ENCODE measurements around the gene LPAR1.

LPAR1 gene

GRCh38 chr9:110997847-110998246 lies 40.4 kb downstream of the LPAR1 start:
- no peak for DNase-seq

DNA sequence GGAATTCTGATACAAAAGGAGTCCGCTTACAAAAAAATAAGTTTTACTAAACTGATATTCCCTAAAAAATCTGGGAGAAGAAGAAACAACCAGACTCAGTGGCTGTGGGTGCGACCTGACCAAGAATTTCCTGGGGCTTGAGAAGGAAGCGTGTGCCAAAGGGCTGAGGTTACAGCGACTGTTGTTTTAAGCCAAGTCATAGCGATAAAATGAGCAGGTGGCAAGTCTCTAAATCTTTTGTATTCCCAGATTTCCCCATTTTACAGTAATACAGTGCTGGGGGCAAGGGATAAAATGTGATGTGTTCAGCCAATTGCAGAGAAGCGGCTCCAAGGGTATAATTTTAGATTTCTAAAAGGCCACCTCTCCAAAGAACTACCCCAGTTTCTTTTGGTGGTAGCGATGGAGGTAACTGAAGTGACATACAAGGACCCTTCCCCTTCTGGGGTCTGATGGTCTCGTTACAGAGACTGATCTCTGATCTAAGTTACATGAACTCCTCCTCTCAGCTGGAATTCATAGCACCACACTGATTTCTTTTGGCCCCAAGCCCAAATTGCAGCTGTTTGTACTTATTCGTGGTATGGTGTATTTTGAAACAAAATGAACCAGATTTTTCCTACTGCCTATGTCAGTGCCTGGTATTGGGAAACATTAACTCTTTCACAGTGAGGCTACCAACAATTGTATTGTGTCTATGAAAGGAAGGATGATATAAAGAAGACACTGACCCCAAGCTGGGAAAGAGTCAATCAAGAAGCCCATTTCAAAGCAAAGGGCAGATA lies 41.6 kb downstream of the LPAR1 start:
- DNase-seq, result no peak

DNA sequence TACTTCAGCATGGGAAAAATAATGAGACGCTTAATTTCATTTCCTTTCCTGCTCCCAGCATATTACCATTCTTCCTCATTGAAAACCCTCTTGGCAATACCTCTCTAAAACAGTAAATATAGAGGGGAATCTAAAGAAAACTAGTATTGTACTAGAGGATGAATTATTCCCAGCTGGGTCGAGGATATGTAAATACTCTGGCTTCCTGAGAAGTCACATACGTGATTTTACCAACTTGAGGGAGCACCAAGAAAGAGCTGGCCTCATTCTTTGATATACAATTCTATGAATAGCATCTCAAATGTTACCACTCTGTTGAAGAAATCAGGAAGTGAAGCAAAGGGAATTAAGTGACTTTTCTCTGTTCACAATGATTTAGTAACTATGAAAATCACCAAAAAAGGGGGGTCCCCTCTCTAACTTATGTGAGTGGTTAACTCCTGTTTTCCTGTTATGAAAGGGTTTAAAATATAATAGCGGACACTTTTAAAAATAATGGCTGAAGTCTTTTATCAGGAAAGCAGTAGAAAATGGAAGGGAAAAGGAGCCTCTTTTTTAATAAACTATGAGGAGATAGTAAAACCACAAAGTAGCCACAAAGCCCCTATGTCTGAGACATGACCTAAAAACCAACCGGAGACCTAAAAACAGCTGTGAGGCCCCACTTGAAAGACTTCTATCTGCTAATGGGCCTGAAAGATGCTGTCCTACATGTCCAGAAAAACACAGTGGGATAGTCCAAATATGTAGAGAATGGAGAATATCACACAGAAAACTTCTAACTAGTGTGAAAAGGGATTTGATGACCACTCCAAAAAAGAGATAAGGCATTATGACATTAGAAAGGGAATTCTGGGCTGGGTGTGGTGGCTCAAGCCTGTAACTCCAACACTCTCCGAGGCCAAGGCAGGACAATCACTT lies 42.6 kb downstream of the LPAR1 start:
- no peak for DNase-seq

DNA sequence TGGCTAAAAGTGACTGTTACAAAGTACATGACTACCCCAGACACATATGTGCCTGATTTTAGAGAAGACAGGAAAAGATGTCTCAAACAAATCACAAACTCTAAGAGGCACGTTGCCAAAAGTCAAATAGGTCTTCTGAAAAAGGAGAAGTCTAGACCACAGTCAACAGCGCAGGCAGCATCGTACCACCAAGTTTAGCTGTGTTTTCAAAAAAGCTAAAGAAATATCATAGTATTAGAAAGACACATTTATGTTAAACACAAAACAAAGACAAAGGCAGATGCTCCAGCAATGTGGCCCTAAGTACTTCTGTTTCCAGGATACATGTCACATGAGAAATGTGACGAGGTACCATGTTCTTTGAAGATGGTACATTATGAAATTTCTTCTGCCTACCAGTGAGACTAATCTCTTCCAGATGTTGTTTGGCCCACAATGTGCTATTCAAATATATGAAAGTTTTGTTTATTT lies 43.5 kb downstream of the LPAR1 start:
- DNase-seq, result no peak

GRCh38 chr9:110990481-110990880 lies 47.8 kb downstream of the LPAR1 start:
- DNase-seq, result no peak

GRCh38 chr9:110986529-110986928 lies 51.7 kb downstream of the LPAR1 start:
- DNase-seq, result no peak

- no peak for DNase-seq
Observed at GRCh38 chr9:110984890-110985437, 53.3 kb downstream of the LPAR1 start.

DNA sequence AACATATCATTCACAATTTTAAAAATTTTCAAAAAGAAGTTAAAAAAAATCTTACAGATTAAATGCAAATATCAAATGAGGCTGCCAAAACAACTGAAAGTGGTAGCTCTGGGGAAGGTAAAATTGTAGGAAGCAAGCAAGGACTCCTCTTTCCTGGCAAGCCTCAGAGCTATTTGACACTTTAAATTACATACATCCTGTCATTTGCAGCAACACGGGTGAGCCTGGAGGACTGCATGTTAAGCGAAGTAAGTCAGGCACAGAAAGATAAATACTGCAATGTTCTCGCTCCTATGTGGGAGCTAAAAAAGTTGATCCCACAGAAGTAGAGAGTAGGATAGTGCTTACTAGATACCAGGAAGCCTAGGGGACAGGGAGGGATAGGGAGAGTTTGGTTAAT lies 58.0 kb downstream of the LPAR1 start:
- no peak for DNase-seq

GRCh38 chr9:110979636-110980035 lies 58.6 kb downstream of the LPAR1 start:
- no peak for DNase-seq

DNA sequence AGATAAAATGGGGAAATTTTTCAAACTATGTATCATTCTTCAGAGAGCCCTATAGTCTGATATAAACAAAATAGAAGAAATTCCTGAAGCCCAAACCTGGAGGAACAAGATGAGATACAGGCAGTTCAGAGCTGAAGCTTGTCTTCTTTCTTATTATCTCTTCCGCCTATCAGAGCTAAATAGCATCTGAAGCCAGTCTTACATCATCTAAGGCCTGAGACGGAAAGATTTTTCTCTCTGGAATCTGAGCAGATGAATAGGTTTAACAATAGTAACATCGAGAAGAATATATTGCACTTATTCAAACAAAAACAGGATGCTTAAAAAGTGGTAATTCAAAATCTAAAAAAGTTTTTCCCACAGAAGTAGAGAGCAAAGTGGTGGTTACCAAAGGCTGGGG lies 59.8 kb downstream of the LPAR1 start:
- no peak for DNase-seq

- DNase-seq, result no peak
Observed at GRCh38 chr9:110977259-110977709, 61.0 kb downstream of the LPAR1 start.

DNA sequence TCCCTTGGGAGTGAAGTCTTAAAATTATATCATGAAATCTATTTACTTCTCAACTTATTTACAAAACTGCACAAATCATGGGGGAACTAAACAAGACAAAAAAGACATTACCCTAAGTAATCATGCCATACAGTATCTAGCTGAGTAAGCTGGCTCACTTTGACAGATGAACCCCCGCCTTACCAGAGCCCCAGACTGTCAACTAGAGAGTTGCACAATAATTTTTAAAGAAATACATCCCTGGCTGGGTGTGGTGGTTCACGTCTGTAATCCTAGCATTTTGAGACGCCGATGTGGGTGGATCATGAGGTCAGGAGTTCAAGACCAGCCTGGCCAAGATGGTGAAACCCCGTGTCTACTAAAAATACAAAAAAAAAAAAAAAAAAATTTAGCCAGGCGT lies 62.3 kb downstream of the LPAR1 start:
- no peak for DNase-seq

DNA sequence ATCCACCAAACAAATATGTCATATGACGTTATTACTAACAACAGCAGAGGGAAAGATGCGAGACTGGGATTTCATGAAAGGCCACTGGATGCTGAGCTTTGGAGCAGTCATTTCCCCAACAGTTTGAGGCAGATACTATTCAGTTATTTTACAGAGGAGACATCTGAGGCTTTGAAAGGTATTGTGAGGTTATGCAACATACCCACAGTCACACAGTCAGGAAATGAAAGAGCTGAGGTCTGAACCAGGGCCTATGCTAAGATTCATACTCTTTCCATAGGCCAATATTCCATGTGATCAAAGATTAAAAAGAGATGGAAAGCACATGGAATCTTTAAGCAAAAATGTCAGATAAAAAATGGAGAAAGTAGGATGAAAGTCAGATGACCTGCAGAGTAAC lies 63.0 kb downstream of the LPAR1 start:
- DNase-seq, result no peak

DNA sequence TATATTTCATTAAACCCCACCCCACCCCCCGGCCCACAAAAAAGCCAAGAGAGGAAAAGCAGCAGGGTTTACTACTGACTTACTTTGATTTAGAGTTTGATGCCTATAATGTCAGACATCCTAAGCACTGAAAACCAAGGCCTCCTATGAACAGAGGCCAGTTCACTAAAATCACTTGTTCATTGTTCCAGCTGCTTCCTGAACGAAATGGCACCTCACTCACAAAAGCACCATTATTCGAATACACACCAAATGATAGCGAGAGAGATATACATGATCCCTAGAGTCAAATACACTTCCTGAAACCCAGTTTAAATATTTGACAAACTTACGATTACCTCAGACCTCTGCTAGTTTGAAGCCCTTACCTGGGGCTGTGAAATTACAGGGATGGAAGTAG lies 66.6 kb downstream of the LPAR1 start:
- no peak for DNase-seq

DNA sequence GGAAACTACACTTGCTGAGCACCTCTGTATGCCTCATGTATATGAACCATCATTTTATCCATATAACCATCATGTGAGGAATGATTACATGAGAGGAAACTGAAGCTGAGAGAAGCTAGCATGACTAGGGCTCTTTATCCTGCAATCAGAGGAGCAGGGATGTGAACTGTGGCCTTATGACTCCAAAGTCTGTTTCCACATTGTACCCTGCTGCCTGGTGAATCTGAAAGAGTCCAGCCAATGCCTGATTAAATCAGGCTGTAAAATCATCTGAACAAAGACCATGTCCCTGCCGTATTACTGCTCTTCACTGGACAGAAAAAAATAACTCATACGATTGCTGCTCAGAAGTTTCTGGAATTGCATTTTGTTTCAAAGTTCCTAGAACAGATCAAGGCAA lies 67.0 kb downstream of the LPAR1 start:
- DNase-seq, result no peak

DNA sequence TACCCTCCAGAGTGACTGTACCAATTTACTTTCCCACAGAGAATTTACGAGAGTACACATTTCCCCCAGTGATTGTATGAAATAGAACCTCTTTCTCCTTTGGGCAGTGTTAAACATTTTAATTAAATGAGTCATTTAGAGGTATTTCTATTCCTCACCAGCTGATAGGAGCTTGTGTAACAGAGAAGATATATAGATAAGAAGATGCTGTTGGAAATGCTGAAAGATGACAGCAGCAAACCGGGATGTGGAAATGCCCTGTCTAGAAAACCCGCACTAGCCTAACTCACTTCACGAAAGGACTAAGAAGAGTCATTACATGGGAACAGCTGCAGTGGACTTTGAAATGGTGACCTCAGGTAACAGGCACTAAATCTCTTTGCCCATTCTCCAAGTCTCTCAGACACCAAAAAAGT lies 68.3 kb downstream of the LPAR1 start:
- DNase-seq, result no peak

- DNase-seq, result no peak
Observed at GRCh38 chr9:110968096-110968495, 70.2 kb downstream of the LPAR1 start.

DNA sequence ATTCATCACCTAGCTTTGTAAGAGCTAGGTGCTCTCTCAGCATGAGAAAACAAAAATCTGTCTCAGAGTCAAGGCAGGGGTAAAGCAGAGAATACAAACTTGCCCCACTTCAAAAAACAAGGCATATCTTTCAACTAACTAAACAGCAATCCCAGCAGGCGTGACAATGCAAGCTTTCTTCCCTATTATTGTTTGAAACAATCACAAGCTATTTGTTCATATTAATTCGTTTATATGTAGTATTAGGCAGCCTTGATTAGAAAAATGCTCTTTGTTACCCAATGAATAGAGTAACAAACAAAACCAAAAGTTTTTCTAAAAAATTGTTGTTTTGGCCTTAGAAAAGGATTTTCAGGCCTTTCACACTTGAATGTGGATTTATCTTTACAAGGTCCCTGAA lies 71.1 kb downstream of the LPAR1 start:
- no peak for DNase-seq

DNA sequence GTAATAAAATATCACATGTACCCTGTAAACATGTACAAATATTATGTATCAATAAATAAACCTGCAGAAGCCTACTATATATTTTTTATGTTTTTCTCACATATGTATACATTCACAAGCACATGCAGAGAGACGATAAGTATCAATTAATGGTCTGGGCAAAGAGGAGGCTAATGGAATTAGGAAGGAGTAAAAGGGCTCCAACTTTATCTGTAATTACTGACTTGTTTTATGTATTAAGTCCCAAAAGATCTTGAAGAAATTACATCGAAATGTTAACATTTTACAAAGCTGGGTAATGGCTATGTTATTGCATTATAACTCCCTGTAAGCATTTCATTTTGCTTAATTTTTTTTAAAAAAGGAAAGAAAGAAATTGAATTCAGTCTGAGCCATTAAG lies 78.0 kb downstream of the LPAR1 start:
- no peak for DNase-seq

DNA sequence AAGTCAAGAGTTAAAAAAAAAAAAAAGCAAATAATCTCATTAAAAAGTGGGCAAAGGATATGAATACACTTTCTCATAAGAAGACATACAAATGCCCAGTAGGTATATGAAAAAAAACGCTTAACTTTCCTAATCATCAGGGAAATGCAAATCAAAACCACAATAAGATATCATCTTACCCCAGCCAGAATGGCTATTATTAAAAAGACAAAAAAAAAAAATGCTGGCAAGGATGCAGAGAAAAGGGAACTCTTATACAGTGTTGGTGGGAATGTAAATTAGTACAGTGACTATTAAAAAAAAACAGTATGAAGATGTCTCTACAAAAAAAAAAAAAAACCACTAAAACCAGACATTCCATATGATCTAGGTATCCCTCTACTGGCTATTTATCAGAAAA lies 79.4 kb downstream of the LPAR1 start:
- DNase-seq, result no peak

- DNase-seq, result no peak
Observed at GRCh38 chr9:110954822-110955291, 83.4 kb downstream of the LPAR1 start.

DNA sequence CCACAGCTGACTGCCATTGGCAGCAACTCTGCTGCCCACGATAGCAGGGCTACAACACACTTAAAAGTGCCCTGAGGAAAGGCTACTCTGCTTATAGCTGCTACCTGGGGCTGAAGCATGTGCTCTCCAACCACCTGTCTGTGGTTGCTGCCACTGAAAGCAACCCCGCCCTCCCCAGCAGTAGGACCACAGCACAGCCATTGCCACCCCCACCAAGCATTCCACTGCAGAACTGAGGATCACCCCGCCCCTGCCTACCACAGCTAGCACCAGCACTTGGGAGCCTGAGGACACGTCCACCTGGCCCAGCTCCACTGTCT lies 85.8 kb downstream of the LPAR1 start:
- DNase-seq, result no peak

- no peak for DNase-seq
Observed at GRCh38 chr9:110951805-110952539, 86.3 kb downstream of the LPAR1 start.

Data from activated CD4-positive, alpha-beta T cell treated with anti-CD3 and anti-CD28 coated beads for 4 hours (primary cell).